Upper lobe of left lung (tissue), 6 donors: ENCODE data around the gene MTMR4. TPM values are rescaled to one million over a fixed set of nuclear protein-coding genes. Genes with fewer than 3 reads are reported as not detected.
A peak's percentile ranks its signal among the peaks of the same experiment; 100 is the strongest.

Source experiments
- ATAC-seq, 2 donors: fragments of 200-7000 bp; cut with Tn5 transposase; one replicate each; pipeline ENCODE4 v1.9.1; 2022; ENCODE audit warnings: mild to moderate bottlenecking in 2 of 2, moderate library complexity in 2 of 2; ENCODE audit not compliant: low FRiP score in 2 of 2
- DNase-seq, 2 donors: peaks; one replicate each; pipeline ENCODE4 v3.0.0-alpha.2; 2019 to 2020
- H3K27ac ChIP-seq, 4 donors: fragments of 200-600 bp; sonication (generic); one replicate each; pipeline ENCODE4 v1.5.1; 2016 to 2019
- H3K27me3 ChIP-seq, 4 donors: fragments of 200-600 bp; sonication (generic); one replicate each; pipeline ENCODE4 v1.5.1; 2017 to 2019
- H3K36me3 ChIP-seq, 4 donors: fragments of 200-600 bp; sonication (generic); one replicate each; pipeline ENCODE4 v1.5.1; 2016 to 2019
- H3K4me1 ChIP-seq, 4 donors: fragments of 200-600 bp; sonication (generic); one replicate each; pipeline ENCODE4 v1.5.1; 2018 to 2019
- H3K4me3 ChIP-seq, 4 donors: fragments of 200-600 bp; sonication (generic); one replicate each; pipeline ENCODE4 v1.5.1; 2017 to 2019; ENCODE audit warnings: mild to moderate bottlenecking in 2 of 4, moderate library complexity in 1 of 4
- H3K9me3 ChIP-seq, 4 donors: fragments of 200-600 bp; sonication (generic); one replicate each; pipeline ENCODE4 v1.5.1; 2018 to 2019
- CTCF ChIP-seq, 6 experiments: fragments of 450-650 bp in 4 of 6; fragments of 200-600 bp in 2 of 6; sonication (generic) in 2 of 6; IDR thresholded peaks; one replicate each; pipeline ENCODE4 v1.5.1; 2016 to 2019; ENCODE audit warnings: antibody characterized with exemption in 6 of 6
- EP300 ChIP-seq, 4 donors: sonication (generic); formaldehyde crosslinking; IDR thresholded peaks; one replicate each; pipeline ENCODE4 v1.5.1; 2017; ENCODE audit warnings: antibody characterized with exemption in 4 of 4, control low read depth in 2 of 4
- POLR2A ChIP-seq, 4 donors: fragments of 450-650 bp; IDR thresholded peaks; one replicate each; pipeline ENCODE4 v1.5.1; 2016 to 2017; ENCODE audit warnings: antibody characterized with exemption in 4 of 4, mild to moderate bottlenecking in 2 of 4
- POLR2AphosphoS5 ChIP-seq, 2 donors: sonication (generic); formaldehyde crosslinking; IDR thresholded peaks; one replicate each; pipeline ENCODE4 v1.5.1; 2017; ENCODE audit warnings: antibody characterized with exemption in 2 of 2
- WGBS, 2 donors: methylation state at CpG; one replicate each; pipeline ENCODE4 v1.1.5; 2017 to 2018; 5-methylcytosine and 5-hydroxymethylcytosine counted together
- total RNA-seq, 6 donors: library from RNA; depleted of rRNA in 4 of 6; stranded (reverse); fragments of >200 nt in 4 of 6; gene quantifications; one replicate each; pipeline versions ENCODE4 v1.1.0 to v1.2.1, GENCODE V29; 2016 to 2021
- donor health status: DM: no; HTN: no; CAD: no; lungs with moderate emphysema.
- donor health status: DM: no; HTN: yes; CAD: no; lungs with severe emphysema.

MTMR4 gene
- total RNA-seq, 6 donors from 2014 or later = 19.6 to 56.6 (median 34.9) TPM

DNA sequence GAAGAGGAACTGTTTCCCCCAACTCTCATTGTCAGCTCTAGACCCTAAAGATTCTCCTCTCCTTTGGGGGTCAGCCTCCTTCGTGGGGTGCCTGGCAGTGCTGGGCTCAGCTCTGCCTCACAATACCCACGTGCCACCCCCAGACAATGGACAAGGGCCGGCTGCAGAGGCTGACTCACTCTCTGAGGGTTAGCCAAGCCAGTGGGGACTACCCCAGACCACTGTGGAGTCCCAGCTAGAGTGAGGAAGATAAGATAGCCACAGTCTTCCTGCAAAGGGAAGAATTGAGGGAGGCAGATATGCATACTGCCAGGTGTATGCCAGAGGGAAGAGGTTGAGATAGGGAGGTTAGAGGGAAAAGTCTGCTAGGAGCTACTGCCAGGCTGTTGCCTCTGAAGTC lies 13.5 kb upstream of the MTMR4 start:
- DNase-seq = no peak
- ATAC-seq = no peak
- TF ChIP-seq CTCF (IDR thresholded peaks at IDR 0.05) (no peak), EP300 (IDR thresholded peaks at IDR 0.05) (no peak), POLR2A (IDR thresholded peaks at IDR 0.05) (no peak), POLR2AphosphoS5 (IDR thresholded peaks at IDR 0.05) (no peak)
- H3K9me3 ChIP-seq = no peaks in the 10 kb centered on the region
- H3K4me3 ChIP-seq = peak overlapping the region in 3 of 4 donors; percentile 23 to 35 (median 33)
- no peaks in the 10 kb centered on the region for H3K27me3 ChIP-seq
- H3K27ac ChIP-seq = peak overlapping the region; percentile 30 to 80 (median 72)
- 54 to 72% methylated on average over 3 of the region's 3 CpGs for WGBS, 2 donors
- peaks cover 35 to 62% (median 48%) of the 10 kb centered on the region in 4 donors for H3K4me1 ChIP-seq
- no peaks in the 10 kb centered on the region for H3K36me3 ChIP-seq

GRCh38 chr17:58527306-58527705 lies 12.9 kb upstream of the MTMR4 start:
- ATAC-seq (no peak), DNase-seq (no peak)
- Histone ChIP-seq H3K36me3 (no peaks in the 10 kb centered on the region), H3K9me3 (no peaks in the 10 kb centered on the region), H3K4me1 (peaks cover 31 to 58% (median 44%) of the 10 kb centered on the region in 4 donors), H3K4me3 (peak overlapping the region in 3 of 4 donors; percentile 20 to 35 (median 23)), H3K27me3 (no peaks in the 10 kb centered on the region), H3K27ac (peak overlapping the region; percentile 30 to 80 (median 72))
- TF ChIP-seq EP300 (IDR thresholded peaks at IDR 0.05) = no peak
- TF ChIP-seq POLR2A (IDR thresholded peaks at IDR 0.05) = no peak
- TF ChIP-seq POLR2AphosphoS5 (IDR thresholded peaks at IDR 0.05) = no peak
- TF ChIP-seq CTCF (IDR thresholded peaks at IDR 0.05) = no peak
- 85 to 100% methylated on average over 1 to 2 of the region's 2 CpGs for WGBS, 2 donors

GRCh38 chr17:58525239-58525638 lies 10.8 kb upstream of the MTMR4 start:
- Histone ChIP-seq H3K27me3 (no peaks in the 10 kb centered on the region), H3K4me3 (peak overlapping the region in 1 of 4 donors; percentile 35), H3K9me3 (no peaks in the 10 kb centered on the region), H3K27ac (peak overlapping the region; percentile 15 to 80 (median 70)), H3K4me1 (peaks cover 27 to 52% (median 37%) of the 10 kb centered on the region in 4 donors), H3K36me3 (peaks cover 0 to 9% (median 3%) of the 10 kb centered on the region in 4 donors)
- peak in 1 of 2 donors; percentile 37 for ATAC-seq
- DNase-seq = peak in 1 of 2 donors; percentile 47
- 38 to 42% methylated on average over 3 of the region's 3 CpGs for WGBS, 2 donors
- TF ChIP-seq EP300 (IDR thresholded peaks at IDR 0.05) (peak in 1 of 4 donors; percentile 23), POLR2AphosphoS5 (IDR thresholded peaks at IDR 0.05) (peak; percentile 47 to 69), POLR2A (IDR thresholded peaks at IDR 0.05) (no peak), CTCF (IDR thresholded peaks at IDR 0.05) (no peak)

- WGBS, 2 donors = 97 to 100% methylated on average over 7 to 10 of the region's 10 CpGs
- TF ChIP-seq POLR2AphosphoS5 (IDR thresholded peaks at IDR 0.05) (no peak), EP300 (IDR thresholded peaks at IDR 0.05) (no peak), POLR2A (IDR thresholded peaks at IDR 0.05) (no peak), CTCF (IDR thresholded peaks at IDR 0.05) (no peak)
- ATAC-seq (no peak), DNase-seq (no peak)
- H3K27me3 ChIP-seq = no peaks in the 10 kb centered on the region
- H3K27ac ChIP-seq = no peak overlapping the region
- no peaks in the 10 kb centered on the region for H3K9me3 ChIP-seq
- peaks cover 0 to 9% (median 3%) of the 10 kb centered on the region in 4 donors for H3K36me3 ChIP-seq
- peaks cover 27 to 49% (median 43%) of the 10 kb centered on the region in 4 donors for H3K4me1 ChIP-seq
- H3K4me3 ChIP-seq = no peak overlapping the region
Measured at GRCh38 chr17:58521680-58522079, 7.2 kb upstream of the MTMR4 start.
